Fibroblast of lung (primary cell): ENCODE data around the gene BTBD7. TPM values are rescaled to one million over a fixed set of nuclear protein-coding genes. Genes with fewer than 3 reads are reported as not detected.

ENCODE experiments used
- DNase-seq, 2 donors: peaks; one replicate each; pipeline versions ENCODE4 v3.0.0 to v3.0.0-alpha.2; 2010; ENCODE audit warnings: low read depth in 2 of 2
- H2AFZ ChIP-seq: 2 replicates; pipeline ENCODE4 v1.5.1; 2012; ENCODE audit warnings: low read length, control low read depth, inconsistent platforms
- H3K27ac ChIP-seq: 2 replicates; pipeline ENCODE4 v1.5.1; 2011; ENCODE audit warnings: low read length, control low read depth; ENCODE audit not compliant: insufficient read depth
- H3K27me3 ChIP-seq: 2 replicates; pipeline ENCODE4 v1.5.1; 2011; ENCODE audit warnings: mild to moderate bottlenecking, low read length; ENCODE audit not compliant: control insufficient read depth, insufficient read depth
- H3K36me3 ChIP-seq: 2 replicates; pipeline ENCODE4 v1.5.1; 2011; ENCODE audit warnings: low read length; ENCODE audit not compliant: control insufficient read depth, insufficient read depth
- H3K4me1 ChIP-seq: 2 replicates; pipeline ENCODE4 v1.5.1; 2011; ENCODE audit warnings: low read length; ENCODE audit not compliant: control insufficient read depth, insufficient read depth; ENCODE audit errors: extremely low read depth
- H3K4me2 ChIP-seq: 2 replicates; pipeline ENCODE4 v1.5.1; 2011; ENCODE audit warnings: low read length, control low read depth; ENCODE audit not compliant: insufficient read depth; ENCODE audit errors: extremely low read depth
- H3K4me3 ChIP-seq, 4 experiments: fragments of 200-600 bp in 1 of 4; sonication (generic) in 1 of 4; replicated peaks in 1 of 4; 2 replicates each; pipeline ENCODE4 v1.5.1; 2011 to 2016; ENCODE audit warnings: low read length in 4 of 4, low read depth in 3 of 4, mild to moderate bottlenecking in 3 of 4, control low read depth in 2 of 4, inconsistent platforms in 1 of 4, mixed read lengths in 1 of 4; ENCODE audit not compliant: insufficient read depth in 1 of 4; ENCODE audit errors: control extremely low read depth in 1 of 4
- H3K79me2 ChIP-seq: 2 replicates; pipeline ENCODE4 v1.5.1; 2012; ENCODE audit warnings: mild to moderate bottlenecking, low read length, inconsistent platforms; ENCODE audit not compliant: control insufficient read depth, insufficient read depth
- H3K9ac ChIP-seq: 2 replicates; pipeline ENCODE4 v1.5.1; 2011; ENCODE audit warnings: mild to moderate bottlenecking, low read length, control low read depth; ENCODE audit not compliant: insufficient read depth
- H3K9me3 ChIP-seq: 2 replicates; pipeline ENCODE4 v1.5.1; 2012; ENCODE audit warnings: low read depth, low read length; ENCODE audit not compliant: control insufficient read depth, insufficient read depth
- H4K20me1 ChIP-seq: 2 replicates; pipeline ENCODE4 v1.5.1; 2011; ENCODE audit warnings: low read length; ENCODE audit not compliant: control insufficient read depth, insufficient read depth; ENCODE audit errors: extremely low read depth
- CTCF ChIP-seq, 2 donors: IDR thresholded peaks in 1 of 2; conservative IDR thresholded peaks in 1 of 2; 1 replicate in 1 of 2; 2 replicates in 1 of 2; pipeline ENCODE4 v1.5.1; 2011 to 2012; ENCODE audit warnings: low read length in 2 of 2, control low read depth in 1 of 2, inconsistent platforms in 1 of 2, low read depth in 1 of 2, mild to moderate bottlenecking in 1 of 2
- EZH2 ChIP-seq: IDR thresholded peaks from 2 replicates; pipeline ENCODE4 v1.5.1; 2012; ENCODE audit warnings: low read length, control low read depth, mild to moderate bottlenecking; ENCODE audit errors: missing control alignments
- polyA plus RNA-seq, 2 donors: library from polyadenylated mRNA; depleted of rRNA in 1 of 2; stranded (reverse) in 1 of 2; unstranded in 1 of 2; fragments of >200 nt; gene quantifications; 2 replicates each; pipeline ENCODE4 v1.2.1, GENCODE V29; 2011 to 2012; ENCODE audit warnings: missing spikeins in 1 of 2
- total RNA-seq: library from RNA; depleted of rRNA; stranded (reverse); fragments of >200 nt; gene quantifications from 2 replicates; pipeline ENCODE4 v1.2.1, GENCODE V29; 2014

Gene BTBD7
- total and polyA plus RNA-seq, 2 donors (not counting 1 experiment from before 2014, with no cell fraction given), result 20.5 to 25.9 TPM

- no peak overlapping the region for H3K4me3 ChIP-seq
- no peaks in the 10 kb centered on the region for H3K36me3 ChIP-seq
- H3K79me2 ChIP-seq, result peaks cover 2% of the 10 kb centered on the region
These were observed 65.6 kb downstream of the BTBD7 start for GRCh38 chr14:93267149-93267711.

DNA sequence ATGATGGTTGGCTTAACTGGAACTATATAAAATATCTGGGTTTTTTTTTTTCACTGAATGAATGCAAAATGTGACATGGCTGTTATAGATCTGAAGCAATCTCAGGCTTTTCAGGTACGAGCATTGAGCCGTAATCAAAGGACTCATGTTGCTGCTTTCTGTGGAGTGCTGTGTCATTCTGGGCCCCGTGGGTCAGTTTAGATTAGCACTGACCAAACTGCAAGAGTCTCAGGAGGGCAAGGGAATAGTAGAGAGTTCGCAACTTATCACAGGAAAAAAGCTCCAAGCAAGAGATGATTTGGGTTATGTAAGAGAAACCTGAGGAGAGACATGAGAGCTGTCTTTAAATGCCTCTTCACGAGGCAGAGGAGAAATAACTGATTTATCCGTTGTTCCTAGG is 66.7 kb downstream of the BTBD7 start:
- no peaks in the 10 kb centered on the region for H4K20me1 ChIP-seq

More at GRCh38 chr14:93267149-93267711, 65.6 kb downstream of the BTBD7 start:
- no peaks in the 10 kb centered on the region for H4K20me1 ChIP-seq
- no peak overlapping the region for H3K27ac ChIP-seq
- no peak overlapping the region for H2AFZ ChIP-seq
- no peak for TF ChIP-seq EZH2
- no peak for TF ChIP-seq CTCF (conservative IDR thresholded peaks at IDR 0.05 in 1 of 2, IDR thresholded peaks at IDR 0.05 in 1 of 2; ENCODE audit: low read depth in 1 of 2, low read length in 2 of 2)
- no peak overlapping the region for H3K4me2 ChIP-seq
- no peak overlapping the region for H3K9ac ChIP-seq
- peak in 1 of 2 donors; percentile 1 for DNase-seq
- H3K9me3 ChIP-seq, result no peaks in the 10 kb centered on the region
- peaks cover 3% of the 10 kb centered on the region for H3K4me1 ChIP-seq
- H3K27me3 ChIP-seq, result no peaks in the 10 kb centered on the region

DNA sequence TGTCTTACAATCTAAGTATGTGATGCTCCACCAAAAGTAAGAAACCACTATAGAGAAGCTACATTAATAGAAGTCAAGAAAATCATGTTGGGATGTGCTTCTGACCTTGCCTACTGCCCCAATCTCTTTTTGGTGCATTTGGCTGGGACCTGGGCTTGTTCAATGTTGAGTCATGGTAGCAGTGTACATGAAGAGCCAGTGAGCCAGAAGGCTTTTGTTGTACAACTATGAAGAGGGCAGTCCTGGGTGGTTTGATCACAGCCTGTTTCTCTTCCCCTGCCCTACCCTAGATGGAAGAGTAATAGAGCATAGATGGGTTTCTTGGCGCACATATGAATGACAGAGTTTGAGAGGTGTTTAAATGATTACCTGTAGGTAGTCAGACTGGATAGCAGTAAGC is 69.4 kb downstream of the BTBD7 start:
- DNase-seq, result peak; percentile 6 to 43
- no peak for TF ChIP-seq EZH2
- no peak for TF ChIP-seq CTCF (conservative IDR thresholded peaks at IDR 0.05 in 1 of 2, IDR thresholded peaks at IDR 0.05 in 1 of 2; ENCODE audit: low read depth in 1 of 2, low read length in 2 of 2)
- Histone ChIP-seq H3K27me3 (no peaks in the 10 kb centered on the region), H3K9ac (no peak overlapping the region), H3K4me1 (no peaks in the 10 kb centered on the region), H3K4me3 (no peak overlapping the region), H3K36me3 (no peaks in the 10 kb centered on the region), H3K4me2 (no peak overlapping the region), H3K27ac (no peak overlapping the region), H4K20me1 (no peaks in the 10 kb centered on the region), H2AFZ (no peak overlapping the region), H3K9me3 (no peaks in the 10 kb centered on the region), H3K79me2 (peaks cover 2% of the 10 kb centered on the region)

More for the DNA sequence above, 66.7 kb downstream of the BTBD7 start:
- no peaks in the 10 kb centered on the region for H3K27me3 ChIP-seq
- H3K4me1 ChIP-seq, result peaks cover 3% of the 10 kb centered on the region
- H3K79me2 ChIP-seq, result peaks cover 2% of the 10 kb centered on the region
- H3K9me3 ChIP-seq, result no peaks in the 10 kb centered on the region
- no peak overlapping the region for H3K9ac ChIP-seq
- no peak overlapping the region for H3K4me3 ChIP-seq
- H2AFZ ChIP-seq, result no peak overlapping the region
- no peak overlapping the region for H3K27ac ChIP-seq
- no peak overlapping the region for H3K4me2 ChIP-seq
- TF ChIP-seq EZH2 (no peak), CTCF (conservative IDR thresholded peaks at IDR 0.05 in 1 of 2, IDR thresholded peaks at IDR 0.05 in 1 of 2; ENCODE audit: low read depth in 1 of 2, low read length in 2 of 2) (no peak)
- no peaks in the 10 kb centered on the region for H3K36me3 ChIP-seq
- no peak for DNase-seq
